ENCODE measurements around the gene TKT.

GRCh38 chr3:53198256-53198977 is 57.4 kb downstream of the TKT start:
- no peak for TF ChIP-seq ERF (CRISPR knock-in tag; IDR thresholded peaks at IDR 0.05)
- no peak for TF ChIP-seq FOXM1 (CRISPR knock-in tag; IDR thresholded peaks at IDR 0.05)
- no peak for TF ChIP-seq E2F5 (CRISPR knock-in tag; conservative IDR thresholded peaks at IDR 0.05)
- TF ChIP-seq ZNF781 (CRISPR knock-in tag; IDR thresholded peaks at IDR 0.05; ENCODE audit: borderline replicate concordance, not compliant biosample characterization), result no peak
